Cardiac muscle cell (in vitro differentiated cells and primary cell): Measurements from ENCODE around the gene CDH4. TPM values are rescaled to one million over a fixed set of nuclear protein-coding genes. Genes with fewer than 3 reads are reported as not detected.

Source experiments
- DNase-seq, 2 donors: peaks; one replicate each; pipeline versions ENCODE4 v3.0.0 to v3.0.0-alpha.2; 2010 to 2017; ENCODE audit warnings: low read depth in 1 of 2, low spot score in 1 of 2
- H3K27ac ChIP-seq: fragments of 200-600 bp; sonication (generic); 2 replicates; pipeline ENCODE4 v1.5.1; 2016
- H3K27me3 ChIP-seq: fragments of 200-600 bp; sonication (generic); 2 replicates; pipeline ENCODE4 v1.6.0; 2016; ENCODE audit warnings: control low read depth
- H3K36me3 ChIP-seq: fragments of 200-600 bp; sonication (generic); 2 replicates; pipeline ENCODE4 v1.5.1; 2016; ENCODE audit warnings: control low read depth
- H3K4me1 ChIP-seq: fragments of 200-600 bp; sonication (generic); 2 replicates; pipeline ENCODE4 v1.8.1; 2017; ENCODE audit warnings: low read depth, mild to moderate bottlenecking, mixed run types
- H3K4me3 ChIP-seq: fragments of 200-600 bp; sonication (generic); 2 replicates; pipeline ENCODE4 v1.5.1; 2016; ENCODE audit warnings: mild to moderate bottlenecking
- H3K9me3 ChIP-seq: fragments of 200-600 bp; sonication (generic); 2 replicates; pipeline ENCODE4 v1.5.1; 2017; ENCODE audit warnings: low read depth, mild to moderate bottlenecking, control low read depth
- CTCF ChIP-seq: IDR thresholded peaks from 2 replicates; pipeline ENCODE4 v1.5.1; 2012; ENCODE audit warnings: low read depth, mild to moderate bottlenecking, low read length
- polyA plus RNA-seq: library from polyadenylated mRNA; unstranded; fragments of >200 nt; fragmentation: Nextera tagmentation; extraction: Ambion mirVana; gene quantifications from 2 replicates; pipeline ENCODE4 v1.2.1, GENCODE V29; 2016
- total RNA-seq: library from RNA; depleted of rRNA; stranded (reverse); fragments of >200 nt; gene quantifications from 2 replicates; pipeline ENCODE4 v1.2.3, GENCODE V29; 2016

Gene CDH4
- total and polyA plus RNA-seq, 2 experiments from 2014 or later: 0.43 to 0.80 TPM

GRCh38 chr20:61588411-61589385 is 336.6 kb downstream of the CDH4 start:
- TF ChIP-seq CTCF: no peak
- no peaks in the 10 kb centered on the region for H3K36me3 ChIP-seq
- no peaks in the 10 kb centered on the region for H3K27me3 ChIP-seq
- H3K9me3 ChIP-seq: no peaks in the 10 kb centered on the region
- H3K4me3 ChIP-seq: no peak overlapping the region
- DNase-seq: peak in 1 of 2 donors; percentile 62
- no peaks in the 10 kb centered on the region for H3K4me1 ChIP-seq
- no peak overlapping the region for H3K27ac ChIP-seq

GRCh38 chr20:61590236-61590635 is 338.2 kb downstream of the CDH4 start:
- TF ChIP-seq CTCF: no peak
- H3K27ac ChIP-seq: no peak overlapping the region
- H3K36me3 ChIP-seq: no peaks in the 10 kb centered on the region
- no peak for DNase-seq
- no peaks in the 10 kb centered on the region for H3K27me3 ChIP-seq
- no peak overlapping the region for H3K4me3 ChIP-seq
- no peaks in the 10 kb centered on the region for H3K4me1 ChIP-seq
- H3K9me3 ChIP-seq: no peaks in the 10 kb centered on the region

- Histone ChIP-seq H3K9me3 (no peaks in the 10 kb centered on the region), H3K4me1 (no peaks in the 10 kb centered on the region), H3K4me3 (no peak overlapping the region), H3K36me3 (no peaks in the 10 kb centered on the region), H3K27me3 (no peaks in the 10 kb centered on the region), H3K27ac (no peak overlapping the region)
- DNase-seq: no peak
- no peak for TF ChIP-seq CTCF
Measured at GRCh38 chr20:61593516-61593915, 341.5 kb downstream of the CDH4 start.

- H3K4me3 ChIP-seq: no peak overlapping the region
- DNase-seq: no peak
- TF ChIP-seq CTCF: no peak
- no peaks in the 10 kb centered on the region for H3K9me3 ChIP-seq
- no peak overlapping the region for H3K27ac ChIP-seq
- no peaks in the 10 kb centered on the region for H3K36me3 ChIP-seq
- no peaks in the 10 kb centered on the region for H3K27me3 ChIP-seq
- H3K4me1 ChIP-seq: no peaks in the 10 kb centered on the region
Measured at GRCh38 chr20:61594198-61594597, 342.1 kb downstream of the CDH4 start.

- Histone ChIP-seq H3K4me3 (no peak overlapping the region), H3K36me3 (no peaks in the 10 kb centered on the region), H3K9me3 (no peaks in the 10 kb centered on the region), H3K4me1 (no peaks in the 10 kb centered on the region), H3K27ac (no peak overlapping the region), H3K27me3 (no peaks in the 10 kb centered on the region)
- no peak for TF ChIP-seq CTCF
- DNase-seq: no peak
Measured at GRCh38 chr20:61595216-61595615, 343.2 kb downstream of the CDH4 start.
